ENCODE measurements around the gene ADD2.

GRCh38 chr2:70670626-70671025 lies 97.4 kb downstream of the ADD2 start:
- TF ChIP-seq CTCF (IDR thresholded peaks at IDR 0.05) (no peak), POLR2A (IDR thresholded peaks at IDR 0.05) (no peak)

Data from adrenal gland (tissue), 5 donors.